Adrenal gland (tissue), 12 donors: ENCODE results near the gene DDX20. TPM values are rescaled to one million over a fixed set of nuclear protein-coding genes. Genes with fewer than 3 reads are reported as not detected.

Source experiments
- DNase-seq, 7 donors: peaks; one replicate each; pipeline ENCODE4 v3.0.0-alpha.2; 2019 to 2020
- H3K27ac ChIP-seq, 5 donors: fragments of 200-600 bp; sonication (generic) in 4 of 5; 1 replicate in 3 of 5; 2 replicates in 2 of 5; pipeline versions ENCODE4 v1.5.1 to v1.8.0; 2016 to 2020; ENCODE audit warnings: mild to moderate bottlenecking in 1 of 5
- H3K27me3 ChIP-seq: fragments of 200-600 bp; 2 replicates; pipeline ENCODE4 v1.8.0; 2021
- H3K36me3 ChIP-seq, 2 donors: fragments of 200-600 bp; replicated peaks in 1 of 2; 1 replicate in 1 of 2; 2 replicates in 1 of 2; pipeline versions ENCODE4 v1.5.1 to v1.8.0; 2018 to 2022
- H3K4me1 ChIP-seq, 2 donors: fragments of 200-600 bp; replicated peaks in 1 of 2; 1 replicate in 1 of 2; 2 replicates in 1 of 2; pipeline versions ENCODE4 v1.5.1 to v1.8.0; 2018 to 2021
- H3K4me3 ChIP-seq, 4 donors: fragments of 200-600 bp; sonication (generic) in 3 of 4; one replicate each; pipeline ENCODE4 v1.5.1; 2016 to 2018
- H3K9me3 ChIP-seq, 3 donors: fragments of 200-600 bp; sonication (generic) in 1 of 3; replicated peaks in 1 of 3; 1 replicate in 2 of 3; 2 replicates in 1 of 3; pipeline versions ENCODE4 v1.5.1 to v1.8.0; 2016 to 2021
- CTCF ChIP-seq, 6 experiments: fragments of 450-650 bp in 4 of 6; fragments of 200-600 bp in 2 of 6; sonication (generic) in 1 of 6; IDR thresholded peaks; 1 replicate in 5 of 6; 2 replicates in 1 of 6; pipeline versions ENCODE4 v1.5.1 to v1.8.0; 2016 to 2021; ENCODE audit warnings: antibody characterized with exemption in 6 of 6, mild to moderate bottlenecking in 2 of 6, moderate library complexity in 1 of 6
- POLR2A ChIP-seq, 2 donors: fragments of 450-650 bp; IDR thresholded peaks; one replicate each; pipeline ENCODE4 v1.6.1; 2017; ENCODE audit warnings: antibody characterized with exemption in 2 of 2, mild to moderate bottlenecking in 2 of 2, moderate library complexity in 1 of 2
- WGBS, 4 donors: extraction: QIAGEN DNeasy Blood & Tissue Kit in 2 of 4; methylation state at CpG; one replicate each; pipeline versions ENCODE4 v1.1.5 to v1.1.7; 2013 to 2017; 5-methylcytosine and 5-hydroxymethylcytosine counted together
- intact Hi-C, 2 donors: fragments of 100-400 bp; cut with DNase I; formaldehyde crosslinking; loops; one replicate each; pipeline versions ENCODE4 v1.14.1 to v1.15.0; 2022 to 2023
- polyA plus RNA-seq, 3 donors: library from polyadenylated mRNA; stranded (reverse); fragments of 200-250 nt in 2 of 3; fragments of 350-450 nt in 1 of 3; fragmentation: Illumina TruSeq in 1 of 3; extraction: RNeasy Lipid Tissue Mini Kit (QIAGEN cat#74804) in 1 of 3; gene quantifications; one replicate each; pipeline ENCODE4 v1.2.3, GENCODE V29; 2013 to 2014
- total RNA-seq, 9 donors: library from RNA; depleted of rRNA in 4 of 9; stranded (reverse); fragments of >200 nt in 4 of 9; fragments of 120-200 nt in 1 of 9; fragmentation: NEBNext Ultra II Directional in 1 of 9; extraction: Animal tissue kit (Norgen Biotek cat#: 25700) in 1 of 9; gene quantifications; one replicate each; pipeline versions ENCODE4 v1.1.0 to v1.2.4, GENCODE V29; 2013 to 2023
- donor health status: healthy with polysubstance abuse.
- donor health status: Bipolar disorder and iron deficiency.
- donor health status: DM: yes; HTN: yes; CAD: no.
- donor health status: DM: no; HTN: no; CAD: no.
- donor health status: DM: no; HTN: no; CAD: no.
- donor health status: DM: yes; HTN: yes; CAD: no.

Gene DDX20
- total and polyA plus RNA-seq, 12 donors, result 6.2 to 19.9 (median 11.6) TPM

- no peak for DNase-seq
- intact Hi-C loops, result no loop called here
- Histone ChIP-seq H3K27ac (no peak overlapping the region), H3K36me3 (no peaks in the 10 kb centered on the region), H3K9me3 (no peaks in the 10 kb centered on the region), H3K4me1 (no peaks in the 10 kb centered on the region), H3K4me3 (no peak overlapping the region), H3K27me3 (no peaks in the 10 kb centered on the region)
- TF ChIP-seq POLR2A (IDR thresholded peaks at IDR 0.05), result no peak
- TF ChIP-seq CTCF (IDR thresholded peaks at IDR 0.05), result no peak
- 92 to 94% (median 93%) methylated on average over 6 of the region's 6 CpGs for WGBS, 4 donors
Observed at GRCh38 chr1:111802110-111802509, 46.4 kb downstream of the DDX20 start.

GRCh38 chr1:111802984-111803383, 47.3 kb downstream of the DDX20 start:
- Histone ChIP-seq H3K4me3 (no peak overlapping the region), H3K4me1 (no peaks in the 10 kb centered on the region), H3K9me3 (no peaks in the 10 kb centered on the region), H3K27ac (no peak overlapping the region), H3K36me3 (no peaks in the 10 kb centered on the region), H3K27me3 (no peaks in the 10 kb centered on the region)
- TF ChIP-seq CTCF (IDR thresholded peaks at IDR 0.05) (no peak), POLR2A (IDR thresholded peaks at IDR 0.05) (no peak)
- WGBS, 4 donors, result 91 to 95% (median 92%) methylated on average over 5 of the region's 5 CpGs
- intact Hi-C loops, result no loop called here
- DNase-seq, result no peak

GRCh38 chr1:111803951-111804350, 48.2 kb downstream of the DDX20 start:
- Histone ChIP-seq H3K36me3 (no peaks in the 10 kb centered on the region), H3K4me3 (no peak overlapping the region), H3K9me3 (no peaks in the 10 kb centered on the region), H3K4me1 (no peaks in the 10 kb centered on the region), H3K27me3 (no peaks in the 10 kb centered on the region), H3K27ac (no peak overlapping the region)
- intact Hi-C loops, result no loop called here
- no peak for TF ChIP-seq CTCF (IDR thresholded peaks at IDR 0.05)
- no peak for TF ChIP-seq POLR2A (IDR thresholded peaks at IDR 0.05)
- no peak for DNase-seq
- WGBS, 4 donors, result 69 to 84% (median 79%) methylated on average over 5 of the region's 5 CpGs

GRCh38 chr1:111804776-111805175, 49.1 kb downstream of the DDX20 start:
- no peak for DNase-seq
- 85 to 91% (median 89%) methylated on average over 4 to 11 of the region's 11 CpGs for WGBS, 4 donors
- no peaks in the 10 kb centered on the region for H3K4me1 ChIP-seq
- H3K27me3 ChIP-seq, result no peaks in the 10 kb centered on the region
- H3K27ac ChIP-seq, result no peak overlapping the region
- no peak overlapping the region for H3K4me3 ChIP-seq
- no peaks in the 10 kb centered on the region for H3K9me3 ChIP-seq
- no peaks in the 10 kb centered on the region for H3K36me3 ChIP-seq
- intact Hi-C loops, result no loop called here
- no peak for TF ChIP-seq POLR2A (IDR thresholded peaks at IDR 0.05)
- no peak for TF ChIP-seq CTCF (IDR thresholded peaks at IDR 0.05)
